Measurements from ENCODE around the gene TANGO2. TPM values are rescaled to one million over a fixed set of nuclear protein-coding genes. Genes with fewer than 3 reads are reported as not detected.
"Not testable (repeated sequence)": the region's sequence is repeated elsewhere in the genome, so short reads cannot be mapped to it uniquely, and the experiment has no call there.

The TANGO2 gene
- total and polyA plus RNA-seq, 9 donors: 11.0 to 17.5 (median 13.3) TPM

GRCh38 chr22:20064545-20065262, 43.8 kb downstream of the TANGO2 start:
- Histone ChIP-seq H3K36me3 (no peaks in the 10 kb centered on the region), H3K4me3 (no peak overlapping the region), H3K27ac (no peak overlapping the region), H3K9me3 (no peaks in the 10 kb centered on the region), H3K4me1 (ENCODE audit: insufficient read depth) (no peaks in the 10 kb centered on the region), H3K27me3 (no peaks in the 10 kb centered on the region)
- intact Hi-C loops (cut with DNase I): no loop called here
- TF ChIP-seq POLR2A (IDR thresholded peaks at IDR 0.05) (no peak), CTCF (IDR thresholded peaks at IDR 0.05) (no peak), EP300 (IDR thresholded peaks at IDR 0.05) (no peak)
- 86 to 89% (median 87%) methylated on average over 18 of the region's 18 CpGs for WGBS, 3 donors
- no peak for DNase-seq

DNA sequence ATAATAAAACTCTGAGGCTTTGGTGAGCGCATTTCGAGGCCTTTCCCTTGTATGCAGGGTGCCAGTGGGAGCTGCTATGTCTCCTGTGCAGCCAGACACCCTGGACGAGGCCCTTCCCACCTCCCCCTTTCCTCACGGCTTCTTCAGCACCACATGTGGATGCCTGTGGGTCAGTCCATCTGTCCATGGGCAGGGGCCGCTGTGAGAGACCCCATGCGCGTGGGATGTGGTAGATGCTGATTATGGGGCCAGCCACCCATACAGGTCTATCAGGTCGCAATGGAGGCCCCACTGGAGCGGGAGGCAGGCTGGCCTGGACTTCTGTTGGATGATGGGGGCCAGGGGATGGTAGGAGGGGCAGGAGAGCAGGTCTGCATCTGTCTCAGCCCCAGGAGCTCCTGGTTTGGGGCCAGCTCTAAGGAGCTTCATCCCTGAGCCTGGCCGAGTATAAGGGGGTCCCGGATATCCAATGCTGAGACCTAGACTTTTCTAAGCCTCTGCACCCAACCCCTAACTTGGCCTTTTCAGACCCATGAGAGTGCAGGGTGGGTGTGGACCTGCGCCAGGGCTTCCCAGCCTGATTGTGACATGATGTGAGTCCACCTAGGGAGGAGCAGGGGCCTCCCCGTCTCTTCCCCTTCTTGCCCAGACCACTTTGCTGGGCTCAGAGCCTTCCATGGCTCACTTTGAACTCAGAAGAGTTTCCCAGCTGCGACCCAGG, 45.1 kb downstream of the TANGO2 start:
- Histone ChIP-seq H3K4me1 (ENCODE audit: insufficient read depth) (no peaks in the 10 kb centered on the region), H3K27ac (no peak overlapping the region), H3K36me3 (no peaks in the 10 kb centered on the region), H3K4me3 (no peak overlapping the region), H3K9me3 (no peaks in the 10 kb centered on the region), H3K27me3 (no peaks in the 10 kb centered on the region)
- DNase-seq: no peak
- WGBS, 3 donors: 83 to 84% (median 83%) methylated on average over 14 of the region's 14 CpGs
- no peak for TF ChIP-seq POLR2A (IDR thresholded peaks at IDR 0.05)
- no peak for TF ChIP-seq EP300 (IDR thresholded peaks at IDR 0.05)
- TF ChIP-seq CTCF (IDR thresholded peaks at IDR 0.05): no peak
- intact Hi-C loops (cut with DNase I): no loop called here

DNA sequence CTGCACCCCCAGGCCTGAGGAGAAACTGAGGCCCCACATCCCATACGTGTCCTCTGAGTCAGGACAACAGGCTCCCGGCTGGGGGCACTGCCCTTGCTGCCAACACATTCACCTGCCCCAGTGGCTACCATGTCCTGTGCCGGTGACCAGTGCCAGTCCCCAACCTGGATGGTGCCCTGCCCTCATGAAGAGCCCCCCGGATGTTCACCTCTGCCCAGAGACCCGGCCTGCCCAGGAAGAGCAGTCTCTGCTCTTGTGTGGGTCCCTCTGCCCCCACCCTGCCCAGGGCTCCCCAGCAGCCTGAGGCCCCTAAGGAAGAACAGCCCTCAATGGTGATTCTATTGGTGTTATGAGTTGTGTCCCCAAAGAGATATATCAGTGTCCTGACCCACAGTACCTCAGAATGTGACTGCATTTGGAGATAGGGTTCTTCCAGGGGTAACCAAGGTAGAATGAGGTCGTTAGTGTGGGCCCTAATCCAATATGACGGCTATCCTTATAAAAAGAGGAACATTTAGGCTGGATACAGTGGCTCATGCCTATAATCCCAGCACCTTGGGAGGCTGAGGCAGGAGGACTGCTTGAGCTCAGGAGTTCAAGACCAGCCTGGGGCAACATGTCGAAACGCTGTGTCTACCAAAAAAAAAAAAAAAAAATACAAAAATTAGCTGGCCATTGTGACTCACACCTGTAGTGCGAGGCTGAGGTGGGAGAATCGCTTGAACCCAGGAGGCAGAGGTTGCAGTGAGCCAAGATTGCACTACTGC, 45.9 kb downstream of the TANGO2 start:
- TF ChIP-seq CTCF (IDR thresholded peaks at IDR 0.05) (no peak), EP300 (IDR thresholded peaks at IDR 0.05) (no peak)
- Histone ChIP-seq H3K4me1 (ENCODE audit: insufficient read depth) (no peaks in the 10 kb centered on the region), H3K27ac (no peak overlapping the region), H3K9me3 (no peaks in the 10 kb centered on the region), H3K4me3 (no peak overlapping the region), H3K36me3 (no peaks in the 10 kb centered on the region), H3K27me3 (no peaks in the 10 kb centered on the region)
- no peak for DNase-seq
- WGBS, 3 donors: 88 to 93% (median 92%) methylated on average over 11 of the region's 11 CpGs
- intact Hi-C loops (cut with DNase I): no loop called here

DNA sequence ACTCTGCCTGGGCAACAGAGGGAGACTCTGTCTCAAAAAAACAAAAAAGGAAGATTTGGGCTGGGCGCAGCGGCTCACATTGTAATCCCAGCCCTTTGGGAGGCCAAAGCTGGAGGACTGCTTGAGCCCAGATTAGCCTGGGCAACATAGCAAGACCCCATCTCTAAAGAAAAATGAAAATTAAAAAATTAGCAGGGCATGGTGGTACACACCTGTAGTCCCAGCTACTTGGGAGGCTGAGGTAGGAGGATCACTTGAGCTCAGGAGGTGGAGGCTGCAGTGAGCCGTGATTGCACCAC, 46.4 kb downstream of the TANGO2 start:
- H3K36me3 ChIP-seq; H3K27ac ChIP-seq; H3K4me1 ChIP-seq (ENCODE audit: insufficient read depth); H3K4me3 ChIP-seq; intact Hi-C loops (cut with DNase I); H3K9me3 ChIP-seq; H3K27me3 ChIP-seq; DNase-seq: not testable (repeated sequence)
- 86 to 99% (median 96%) methylated on average over 3 of the region's 3 CpGs for WGBS, 3 donors

GRCh38 chr22:20068640-20069039, 47.7 kb downstream of the TANGO2 start:
- no peak for DNase-seq
- H3K4me3 ChIP-seq: no peak overlapping the region
- no peaks in the 10 kb centered on the region for H3K27me3 ChIP-seq
- no peaks in the 10 kb centered on the region for H3K4me1 ChIP-seq (ENCODE audit: insufficient read depth)
- H3K9me3 ChIP-seq: no peaks in the 10 kb centered on the region
- H3K36me3 ChIP-seq: no peaks in the 10 kb centered on the region
- H3K27ac ChIP-seq: no peak overlapping the region
- WGBS, 3 donors: 90 to 92% (median 91%) methylated on average over 7 of the region's 7 CpGs
- no peak for TF ChIP-seq EP300 (IDR thresholded peaks at IDR 0.05)
- TF ChIP-seq POLR2A (IDR thresholded peaks at IDR 0.05): no peak
- TF ChIP-seq CTCF (IDR thresholded peaks at IDR 0.05): no peak
- intact Hi-C loops (cut with DNase I): no loop called here
